GM19468 (cell line): ENCODE measurements around the gene WDCP.
"Not testable (repeated sequence)": the region's sequence is repeated elsewhere in the genome, so short reads cannot be mapped to it uniquely, and the experiment has no call there.

ENCODE experiments used
- ATAC-seq: cut with Tn5 transposase; IDR thresholded peaks from one replicate; pipeline ENCODE4 v1.9.1; 2021; ENCODE audit warnings: mild to moderate bottlenecking, moderate library complexity, moderate number of reproducible peaks; ENCODE audit not compliant: unreplicated experiment; ENCODE audit errors: extremely low read depth

WDCP gene

DNA sequence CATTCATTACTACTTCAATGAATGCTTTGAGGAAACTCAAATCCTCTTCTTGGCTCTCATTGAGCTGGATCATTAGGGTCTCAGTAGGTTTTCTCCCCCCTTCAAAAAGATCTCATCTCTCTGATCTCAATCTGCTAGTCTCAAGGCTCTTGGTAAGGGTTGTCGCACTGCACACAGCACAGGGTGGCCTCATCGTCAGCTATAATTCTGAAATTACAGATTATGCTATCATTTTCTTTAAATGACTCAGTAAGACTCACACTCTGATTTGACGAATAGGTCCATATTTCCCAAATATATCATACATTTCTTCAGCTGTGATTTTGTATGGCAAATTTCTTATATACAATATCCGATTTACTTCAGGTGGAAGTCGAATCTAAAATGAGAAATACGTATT is 26.6 kb upstream of the WDCP start:
- ATAC-seq: no peak

- ATAC-seq: no peak
Observed at GRCh38 chr2:24072259-24072658, 25.1 kb upstream of the WDCP start.

DNA sequence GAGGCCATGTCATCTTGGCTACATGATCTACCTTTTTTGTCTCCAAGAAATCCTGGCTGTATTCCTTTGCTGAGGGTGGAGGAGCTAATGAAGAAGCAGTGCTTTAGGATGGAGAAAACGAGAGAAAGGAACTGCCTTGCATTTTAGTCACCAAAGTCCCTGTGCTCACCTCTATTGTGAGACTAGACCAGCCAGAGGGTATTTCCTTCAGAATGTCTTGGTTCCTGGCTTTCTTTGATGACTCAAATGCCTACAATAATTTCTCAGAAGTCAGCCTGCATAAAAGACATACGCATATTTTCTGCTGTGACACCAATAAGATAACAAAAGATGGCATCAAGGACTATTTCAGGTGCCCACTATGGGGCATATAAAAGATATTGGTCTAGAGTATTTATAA is 18.1 kb upstream of the WDCP start:
- ATAC-seq: no peak

DNA sequence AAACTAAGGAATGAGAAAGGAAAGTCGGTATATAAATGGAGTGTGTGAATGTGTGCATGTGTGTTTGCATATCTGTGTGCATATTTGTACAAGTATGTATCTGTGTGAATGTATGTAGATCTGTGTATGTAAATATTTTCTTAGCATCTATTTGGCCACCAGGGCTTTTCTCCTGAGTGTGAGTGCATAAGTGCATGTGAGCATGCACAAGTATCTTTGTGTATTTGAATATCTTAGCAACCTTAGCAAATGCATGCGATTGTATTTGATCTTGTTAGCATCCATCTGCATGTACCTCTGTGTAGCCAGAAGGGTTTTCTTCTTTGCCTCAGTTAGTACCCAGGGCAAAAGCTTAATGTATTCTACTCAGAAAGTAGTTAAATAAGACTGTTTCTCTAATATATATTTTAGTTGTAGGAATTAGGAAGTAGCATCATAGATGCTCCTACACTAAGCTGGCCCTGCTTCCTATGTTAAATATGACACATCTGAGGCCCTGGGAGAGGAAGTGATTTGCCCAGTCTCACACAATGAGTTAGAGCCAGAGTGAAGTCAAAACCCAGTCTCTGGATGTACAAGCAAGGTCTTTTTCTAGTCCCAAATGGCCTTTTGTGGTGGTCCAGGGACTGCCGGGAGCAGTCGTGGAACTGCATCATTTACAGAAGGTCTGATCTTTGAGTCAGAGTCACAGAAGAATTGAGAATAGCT is 11.5 kb upstream of the WDCP start:
- ATAC-seq: no peak

- no peak for ATAC-seq
Observed at GRCh38 chr2:24055750-24056149, 8.6 kb upstream of the WDCP start.

DNA sequence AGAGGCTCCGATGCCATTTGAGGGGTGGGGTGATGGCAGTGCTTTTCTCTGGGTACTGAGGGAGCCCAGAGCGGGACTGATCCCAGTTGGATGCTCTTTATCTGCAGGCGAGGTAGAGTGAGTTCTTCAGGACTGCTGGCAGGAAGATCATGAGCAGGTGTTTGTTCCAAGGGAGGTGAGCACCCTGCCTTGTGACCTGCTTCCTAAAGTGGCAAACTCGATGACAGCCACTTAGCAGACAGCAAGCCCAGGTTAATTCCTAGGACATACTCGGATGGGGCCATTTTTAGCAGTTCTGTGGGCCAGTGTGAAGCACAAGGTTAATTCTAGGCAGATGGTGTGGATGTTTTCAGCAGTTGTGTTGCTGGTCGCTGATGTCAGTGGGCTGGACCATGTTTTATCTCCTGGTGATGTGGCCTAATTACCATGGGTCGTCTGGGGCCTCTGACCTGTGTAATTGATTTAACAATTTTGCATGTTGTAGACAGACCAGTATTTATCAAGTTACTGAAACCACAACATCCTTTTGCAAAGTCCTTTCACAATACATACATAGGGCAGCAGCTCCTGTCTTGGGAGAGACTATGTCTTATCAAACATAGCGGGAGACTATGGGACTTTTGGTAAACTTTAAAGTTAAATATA is 7.3 kb upstream of the WDCP start:
- no peak for ATAC-seq

DNA sequence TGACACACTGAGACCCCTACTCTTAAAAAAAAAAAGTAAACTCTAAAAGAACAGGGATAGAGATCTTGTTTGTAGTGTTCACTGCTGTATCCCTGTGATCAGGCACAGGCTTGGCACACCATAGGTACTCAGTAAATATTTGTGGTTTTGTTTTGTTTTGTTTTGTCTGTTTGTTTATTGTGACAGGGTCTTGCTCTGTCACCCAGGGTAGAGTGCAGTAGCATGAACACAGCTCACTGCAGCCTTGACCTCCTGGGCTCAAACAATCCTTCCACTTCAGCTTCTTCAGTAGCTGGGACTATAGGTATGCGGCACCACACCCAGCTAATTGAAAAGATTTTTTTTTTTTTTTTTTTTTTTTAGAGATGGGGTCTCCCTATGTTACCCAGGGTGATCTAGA is 5.8 kb upstream of the WDCP start:
- ATAC-seq: no peak

GRCh38 chr2:24051833-24052232 is 4.6 kb upstream of the WDCP start:
- ATAC-seq: no peak

DNA sequence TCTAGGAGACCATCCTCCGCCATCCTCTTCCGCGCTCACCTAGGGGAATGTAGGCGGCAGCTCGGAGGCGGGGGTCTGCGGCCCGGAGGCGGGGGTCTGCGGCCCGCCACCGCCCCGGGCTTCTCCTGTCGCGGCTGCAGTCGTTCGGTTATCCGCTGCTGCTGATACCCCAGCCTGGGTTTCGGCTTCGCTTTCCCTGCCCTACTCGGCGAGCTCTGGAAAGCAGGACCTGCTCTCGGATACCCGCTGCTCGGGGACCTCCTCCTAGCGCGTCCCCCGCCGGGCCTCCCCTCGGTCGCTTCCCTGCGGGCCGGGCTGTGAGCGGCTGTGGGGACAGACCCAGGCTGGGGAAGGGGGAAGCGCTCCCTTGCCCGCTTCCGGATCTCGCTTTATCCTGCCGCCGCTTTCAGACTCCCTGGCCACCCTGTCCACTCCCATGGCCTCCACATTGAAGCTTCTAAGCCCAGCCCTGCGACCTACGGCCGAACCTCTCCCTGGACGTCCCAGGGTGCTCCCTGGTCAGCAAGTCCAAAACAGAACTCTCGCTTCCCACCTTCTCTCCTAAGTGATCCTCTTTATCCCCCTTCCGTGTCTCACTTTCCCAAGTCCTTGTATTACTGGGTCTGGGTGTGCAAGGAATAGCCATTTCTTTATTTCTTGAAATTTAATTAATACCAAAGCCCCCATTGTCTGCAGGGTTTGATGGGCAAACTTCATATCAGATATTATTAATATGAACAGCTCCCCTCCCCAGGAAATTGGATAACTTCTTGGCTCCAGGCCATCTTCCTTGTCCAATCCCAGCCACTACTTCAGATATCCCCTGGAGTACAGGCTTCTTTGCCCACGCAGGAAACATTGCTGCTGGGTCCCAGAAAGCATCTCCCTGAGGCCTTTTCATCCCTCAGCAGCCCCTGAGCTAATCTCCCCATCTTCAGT is 3.1 kb upstream of the WDCP start:
- no peak for ATAC-seq

DNA sequence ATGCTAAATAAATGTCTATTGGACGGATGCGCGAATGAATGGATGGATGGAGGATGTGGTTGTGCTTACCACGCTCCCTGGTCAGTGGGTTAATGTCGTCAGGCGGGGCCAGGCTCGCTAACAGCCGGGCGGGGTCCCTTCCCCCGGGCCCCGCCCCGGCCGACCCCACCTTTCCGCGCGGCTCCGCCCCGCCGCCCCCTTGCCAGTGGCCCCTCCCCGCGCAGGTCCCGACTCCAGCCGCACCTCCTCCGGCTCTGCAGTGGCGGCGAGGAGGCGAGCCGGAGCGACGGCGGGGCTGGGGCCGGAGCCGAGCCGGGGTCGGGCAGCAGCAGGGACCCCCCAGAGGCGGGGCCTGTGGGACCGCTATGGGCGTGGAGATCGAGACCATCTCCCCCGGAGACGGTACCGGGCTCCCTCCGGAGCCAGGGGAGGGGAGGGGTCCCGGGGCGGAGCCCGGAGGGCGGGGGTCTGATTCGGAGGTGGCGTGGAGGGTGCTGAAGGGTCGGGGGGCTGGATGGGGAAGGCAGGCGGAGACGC is 2.4 kb upstream of the WDCP start, which contains the start of gene FKBP1B:
TSS of gene FKBP1B (plus strand) at position 257 of the 537 bp plus-strand sequence. CDS start at position 366, 109 bp downstream.
- ATAC-seq: no peak

DNA sequence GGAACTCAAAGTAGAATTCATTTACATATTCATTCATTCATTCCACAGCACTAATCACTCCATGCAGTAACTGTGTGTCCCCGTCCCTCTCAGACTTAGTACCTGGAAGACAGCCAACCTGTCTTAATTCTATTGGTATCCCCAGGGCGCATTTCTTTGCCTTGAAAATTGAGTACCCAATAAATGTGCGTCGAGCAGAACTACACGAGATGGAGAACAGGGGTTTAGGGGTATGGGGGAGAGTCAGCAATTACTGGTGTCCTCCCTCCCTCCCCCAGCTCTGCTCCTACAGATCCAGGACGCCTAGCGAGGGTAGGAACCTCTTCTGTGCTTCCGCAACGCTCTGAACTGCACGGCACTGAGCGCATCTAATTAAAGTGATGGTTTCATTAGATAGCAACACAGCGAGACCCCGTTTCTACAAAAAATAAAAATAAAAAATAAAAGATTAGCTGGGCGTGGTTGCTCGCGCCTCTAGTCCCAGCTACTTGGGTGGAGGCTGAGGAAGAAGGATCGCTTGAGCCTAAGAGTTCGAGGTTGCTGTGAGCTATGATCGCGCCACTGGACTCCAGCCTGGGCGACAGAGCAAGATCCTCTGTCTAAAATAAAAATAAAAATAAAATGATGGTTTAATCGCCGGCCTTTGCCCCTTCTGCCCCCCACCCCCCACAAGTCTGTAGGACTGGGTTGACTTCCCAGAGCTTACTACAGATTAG is 1.7 kb upstream of the WDCP start:
- no peak for ATAC-seq

DNA sequence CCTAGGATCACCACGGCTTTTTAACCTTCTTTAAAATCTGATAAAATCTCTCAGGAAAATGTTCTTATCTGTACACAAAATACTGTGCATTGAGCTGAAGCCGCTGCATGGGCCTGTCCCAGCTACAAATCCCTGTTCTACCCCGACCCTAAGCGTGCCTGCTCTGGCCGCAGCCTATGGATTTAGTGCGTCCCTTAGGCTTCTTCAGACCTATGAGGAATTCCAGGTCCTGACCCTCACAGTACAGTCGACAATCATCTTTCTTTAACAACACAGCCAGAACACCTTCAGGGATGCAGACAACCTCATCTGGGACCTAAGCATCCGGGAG is 477 bp upstream of the WDCP start:
- no peak for ATAC-seq

DNA sequence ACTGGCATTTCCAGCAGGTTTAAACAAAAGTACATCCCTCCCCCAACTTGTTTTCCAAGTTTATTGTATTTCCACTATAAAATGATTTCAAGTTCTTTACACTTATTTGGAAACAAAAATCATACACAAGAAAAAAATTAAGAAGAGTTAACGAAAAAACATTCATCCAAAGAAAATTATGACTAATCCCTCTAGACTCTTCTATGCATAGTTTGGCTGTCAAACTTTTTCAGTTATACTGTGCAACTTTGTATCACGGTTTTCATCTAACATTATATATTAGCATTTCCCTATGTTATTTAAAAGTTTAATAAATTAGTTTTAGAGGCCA is 627 bp downstream of the WDCP start:
- ATAC-seq: no peak

- no peak for ATAC-seq
Observed at GRCh38 chr2:24045511-24046508, 1.4 kb downstream of the WDCP start.

DNA sequence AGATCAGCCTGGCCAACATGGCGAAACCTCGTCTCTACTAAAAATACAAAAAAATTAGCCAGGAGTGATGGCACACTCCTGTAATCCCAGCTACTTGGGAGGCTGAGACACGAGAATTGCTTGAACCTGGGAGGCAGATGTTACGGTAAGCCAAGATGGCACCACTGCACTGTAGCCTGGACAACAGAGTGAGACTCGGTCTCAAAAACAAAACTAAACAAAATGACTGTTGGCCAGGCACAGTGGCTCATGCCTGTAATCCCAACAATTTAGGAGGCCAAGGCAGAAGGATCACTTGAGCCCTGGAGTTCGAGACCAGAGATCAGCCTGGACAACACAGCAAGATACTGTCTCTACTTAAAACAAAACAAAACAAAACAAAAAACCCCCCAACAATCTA is 4.1 kb downstream of the WDCP start:
- not testable (repeated sequence) for ATAC-seq

- no peak for ATAC-seq
Observed at GRCh38 chr2:24040511-24040910, 6.7 kb downstream of the WDCP start.

GRCh38 chr2:24038786-24039499 is 8.2 kb downstream of the WDCP start:
- no peak for ATAC-seq

DNA sequence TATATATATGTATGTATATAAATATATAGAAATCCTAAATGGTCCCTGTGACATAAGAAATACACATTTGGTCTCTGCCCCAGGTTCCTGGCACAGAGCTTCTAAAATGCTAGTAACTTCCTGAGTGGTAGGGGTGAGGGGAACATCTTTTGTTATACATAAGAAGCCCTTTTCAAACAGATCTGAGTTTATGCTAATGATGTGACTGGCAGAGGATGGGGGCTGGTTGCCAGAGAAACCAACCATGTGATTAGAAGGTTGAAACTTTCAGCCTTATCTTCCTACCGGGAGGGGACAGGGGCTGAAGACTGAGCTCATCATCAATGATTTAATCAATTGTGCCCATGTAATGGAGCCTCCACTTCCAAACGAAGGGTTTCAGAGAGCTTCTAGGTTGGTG is 21.0 kb downstream of the WDCP start:
- no peak for ATAC-seq
